Left cardiac atrium (tissue), 4 donors: Measurements from ENCODE around the gene OXSR1. TPM values are rescaled to one million over a fixed set of nuclear protein-coding genes. Genes with fewer than 3 reads are reported as not detected.

Experiments used
- ATAC-seq, 2 donors: fragments of 200-7000 bp; cut with Tn5 transposase; one replicate each; pipeline ENCODE4 v1.9.1; 2020; ENCODE audit warnings: mild to moderate bottlenecking in 2 of 2, moderate library complexity in 2 of 2
- DNase-seq: peaks from one replicate; pipeline ENCODE4 v3.0.0-alpha.2; 2020
- intact Hi-C, 2 donors: fragments of 100-400 bp; cut with DNase I; formaldehyde crosslinking; loops; one replicate each; pipeline versions ENCODE4 v1.14.1 to v1.15.1; 2022 to 2023
- total RNA-seq, 2 donors: library from RNA; stranded (reverse); fragmentation: NEBNext Ultra II Directional; extraction: Animal tissue kit (Norgen Biotek cat#: 25700); gene quantifications; one replicate each; pipeline ENCODE4 v1.2.1, GENCODE V29; 2021
- donor health status: DM: no; HTN: yes; CAD: no.
- donor health status: DM: no; HTN: yes; CAD: no; lungs with severe emphysema.
- donor health status: DM: yes; HTN: yes; CAD: no.
- donor health status: Dilated cardiomyopathy.

The OXSR1 gene
- total RNA-seq, 2 donors from 2014 or later: 21.4 to 35.2 TPM

DNA sequence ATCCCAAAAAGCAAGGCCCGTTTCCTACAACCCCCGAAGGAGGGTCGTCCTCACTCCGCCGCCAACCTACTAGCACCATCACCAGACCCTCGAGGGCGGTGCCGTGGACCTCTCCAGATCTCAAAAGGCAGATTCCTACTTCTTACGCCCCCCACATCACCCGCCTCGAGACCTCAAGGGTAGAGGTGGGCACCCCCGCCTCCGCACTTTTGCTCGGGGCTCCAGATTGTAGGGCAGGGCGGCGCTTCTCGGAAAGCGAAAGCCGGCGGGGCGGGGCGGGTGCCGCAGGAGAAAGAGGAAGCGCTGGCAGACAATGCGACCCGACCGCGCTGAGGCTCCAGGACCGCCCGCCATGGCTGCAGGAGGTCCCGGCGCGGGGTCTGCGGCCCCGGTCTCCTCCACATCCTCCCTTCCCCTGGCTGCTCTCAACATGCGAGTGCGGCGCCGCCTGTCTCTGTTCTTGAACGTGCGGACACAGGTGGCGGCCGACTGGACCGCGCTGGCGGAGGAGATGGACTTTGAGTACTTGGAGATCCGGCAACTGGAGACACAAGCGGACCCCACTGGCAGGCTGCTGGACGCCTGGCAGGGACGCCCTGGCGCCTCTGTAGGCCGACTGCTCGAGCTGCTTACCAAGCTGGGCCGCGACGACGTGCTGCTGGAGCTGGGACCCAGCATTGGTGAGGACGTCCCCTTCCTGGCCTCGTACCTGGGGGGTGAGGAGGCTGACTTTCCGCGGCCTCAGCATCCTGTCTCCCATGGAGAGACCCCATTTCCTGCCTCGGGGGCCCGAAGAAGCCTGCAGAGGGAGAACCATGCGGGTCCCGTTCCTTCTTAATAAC, 26.8 kb upstream of the OXSR1 start, which contains the start of gene MYD88:
Gene MYD88, plus strand, starts transcription at position 313 of the 842 bp plus-strand sequence. Its CDS starts 40 bp downstream, at position 353.
- intact Hi-C loops: loop anchor here in 1 of 2 donors (10.0 kb wide), 1 partner anchor 106 kb away; no protein-coding TSS in a partner anchor
- DNase-seq (peak; percentile 93), ATAC-seq (peak; percentile 48 to 65)

DNA sequence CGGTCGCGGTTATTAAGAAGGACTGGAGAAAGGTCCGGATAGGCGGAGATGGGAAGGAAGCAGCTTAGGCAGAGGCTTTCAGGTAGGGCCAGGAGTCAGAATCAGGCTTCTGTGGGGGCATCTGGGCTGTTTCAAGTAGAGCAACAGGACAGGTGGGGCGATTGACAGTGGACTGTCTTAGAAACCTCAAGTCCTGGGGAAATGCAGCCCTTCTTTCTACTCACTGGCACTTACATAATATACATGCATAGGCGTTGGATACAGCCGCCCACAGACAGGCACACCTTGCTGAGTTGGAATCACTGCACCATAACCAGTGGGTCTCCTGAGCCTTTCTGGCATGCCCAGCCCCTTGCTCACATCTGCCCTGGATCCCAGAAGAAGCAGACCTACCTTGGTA, 26.1 kb upstream of the OXSR1 start:
- DNase-seq (no peak), ATAC-seq (no peak)
- intact Hi-C loops: loop anchor here in 1 of 2 donors (10.0 kb wide), 1 partner anchor 106 kb away; no protein-coding TSS in a partner anchor

DNA sequence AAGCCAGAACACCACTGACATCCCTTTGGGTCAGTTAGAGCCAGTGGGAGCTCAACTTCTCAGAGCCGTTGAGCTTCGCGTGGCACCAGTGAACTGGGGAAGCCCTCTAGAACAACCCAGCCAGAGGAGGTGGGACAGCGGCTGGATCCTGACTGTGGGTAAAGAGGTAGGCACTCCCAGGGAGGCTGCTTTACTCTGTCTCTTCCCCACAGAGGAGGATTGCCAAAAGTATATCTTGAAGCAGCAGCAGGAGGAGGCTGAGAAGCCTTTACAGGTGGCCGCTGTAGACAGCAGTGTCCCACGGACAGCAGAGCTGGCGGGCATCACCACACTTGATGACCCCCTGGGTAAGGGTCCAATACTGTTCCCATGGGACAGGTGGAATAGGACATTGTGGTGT, 25.7 kb upstream of the OXSR1 start:
- DNase-seq (no peak), ATAC-seq (no peak)
- intact Hi-C loops: loop anchor here in 1 of 2 donors (10.0 kb wide), 1 partner anchor 105 kb away; no protein-coding TSS in a partner anchor

DNA sequence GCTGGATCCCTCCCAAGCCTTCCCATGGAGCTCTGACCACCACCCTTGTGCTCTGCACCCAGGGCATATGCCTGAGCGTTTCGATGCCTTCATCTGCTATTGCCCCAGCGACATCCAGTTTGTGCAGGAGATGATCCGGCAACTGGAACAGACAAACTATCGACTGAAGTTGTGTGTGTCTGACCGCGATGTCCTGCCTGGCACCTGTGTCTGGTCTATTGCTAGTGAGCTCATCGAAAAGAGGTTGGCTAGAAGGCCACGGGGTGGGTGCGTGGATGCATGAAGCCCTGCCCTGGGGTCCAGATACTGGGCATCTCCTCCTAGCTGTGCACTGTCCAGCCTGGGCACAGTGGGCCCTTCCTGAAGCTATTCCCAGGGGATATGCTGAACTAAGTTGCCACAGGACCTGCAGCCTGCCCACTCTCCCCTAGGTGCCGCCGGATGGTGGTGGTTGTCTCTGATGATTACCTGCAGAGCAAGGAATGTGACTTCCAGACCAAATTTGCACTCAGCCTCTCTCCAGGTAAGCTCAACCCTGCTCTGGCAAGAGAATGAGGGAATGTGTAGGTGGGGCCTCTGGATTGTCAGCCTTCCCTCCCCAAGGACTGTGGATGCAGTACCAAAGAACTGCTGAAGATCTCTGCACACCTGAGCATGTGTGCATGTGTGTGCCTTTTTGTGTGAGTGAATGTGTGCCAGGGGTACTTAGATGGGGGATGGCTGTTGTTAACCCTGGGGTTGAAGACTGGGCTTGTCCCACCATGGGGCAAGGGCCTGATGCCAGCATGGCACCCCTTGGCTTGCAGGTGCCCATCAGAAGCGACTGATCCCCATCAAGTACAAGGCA, 24.8 kb upstream of the OXSR1 start:
- ATAC-seq: no peak
- no peak for DNase-seq
- intact Hi-C loops: no loop called here

DNA sequence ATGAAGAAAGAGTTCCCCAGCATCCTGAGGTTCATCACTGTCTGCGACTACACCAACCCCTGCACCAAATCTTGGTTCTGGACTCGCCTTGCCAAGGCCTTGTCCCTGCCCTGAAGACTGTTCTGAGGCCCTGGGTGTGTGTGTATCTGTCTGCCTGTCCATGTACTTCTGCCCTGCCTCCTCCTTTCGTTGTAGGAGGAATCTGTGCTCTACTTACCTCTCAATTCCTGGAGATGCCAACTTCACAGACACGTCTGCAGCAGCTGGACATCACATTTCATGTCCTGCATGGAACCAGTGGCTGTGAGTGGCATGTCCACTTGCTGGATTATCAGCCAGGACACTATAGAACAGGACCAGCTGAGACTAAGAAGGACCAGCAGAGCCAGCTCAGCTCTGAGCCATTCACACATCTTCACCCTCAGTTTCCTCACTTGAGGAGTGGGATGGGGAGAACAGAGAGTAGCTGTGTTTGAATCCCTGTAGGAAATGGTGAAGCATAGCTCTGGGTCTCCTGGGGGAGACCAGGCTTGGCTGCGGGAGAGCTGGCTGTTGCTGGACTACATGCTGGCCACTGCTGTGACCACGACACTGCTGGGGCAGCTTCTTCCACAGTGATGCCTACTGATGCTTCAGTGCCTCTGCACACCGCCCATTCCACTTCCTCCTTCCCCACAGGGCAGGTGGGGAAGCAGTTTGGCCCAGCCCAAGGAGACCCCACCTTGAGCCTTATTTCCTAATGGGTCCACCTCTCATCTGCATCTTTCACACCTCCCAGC, 24.0 kb upstream of the OXSR1 start:
- no peak for DNase-seq
- intact Hi-C loops: no loop called here
- ATAC-seq: no peak

DNA sequence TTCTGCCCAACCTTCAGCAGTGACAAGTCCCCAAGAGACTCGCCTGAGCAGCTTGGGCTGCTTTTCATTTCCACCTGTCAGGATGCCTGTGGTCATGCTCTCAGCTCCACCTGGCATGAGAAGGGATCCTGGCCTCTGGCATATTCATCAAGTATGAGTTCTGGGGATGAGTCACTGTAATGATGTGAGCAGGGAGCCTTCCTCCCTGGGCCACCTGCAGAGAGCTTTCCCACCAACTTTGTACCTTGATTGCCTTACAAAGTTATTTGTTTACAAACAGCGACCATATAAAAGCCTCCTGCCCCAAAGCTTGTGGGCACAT, 23.4 kb upstream of the OXSR1 start:
- intact Hi-C loops: no loop called here
- ATAC-seq (no peak), DNase-seq (no peak)

DNA sequence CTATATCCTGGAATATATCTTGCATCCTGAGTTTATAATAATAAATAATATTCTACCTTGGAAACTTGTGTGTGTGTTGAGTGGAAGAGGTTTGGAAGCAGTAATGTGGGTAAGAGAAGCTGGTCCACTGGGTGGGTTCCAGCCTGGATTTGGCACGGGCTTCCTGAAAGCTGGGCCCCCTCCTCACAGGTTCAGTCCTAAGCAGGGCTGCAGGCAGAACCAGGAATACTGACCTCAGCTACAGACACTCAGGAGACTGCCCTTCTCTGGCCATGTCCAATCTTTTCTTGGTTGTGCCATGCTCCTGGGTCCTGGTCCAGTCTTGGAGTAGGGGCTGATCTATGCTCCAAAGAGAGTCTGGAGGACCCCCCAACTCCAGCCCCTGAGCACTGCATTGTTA, 22.4 kb upstream of the OXSR1 start:
- ATAC-seq: no peak
- intact Hi-C loops: no loop called here
- DNase-seq: no peak

DNA sequence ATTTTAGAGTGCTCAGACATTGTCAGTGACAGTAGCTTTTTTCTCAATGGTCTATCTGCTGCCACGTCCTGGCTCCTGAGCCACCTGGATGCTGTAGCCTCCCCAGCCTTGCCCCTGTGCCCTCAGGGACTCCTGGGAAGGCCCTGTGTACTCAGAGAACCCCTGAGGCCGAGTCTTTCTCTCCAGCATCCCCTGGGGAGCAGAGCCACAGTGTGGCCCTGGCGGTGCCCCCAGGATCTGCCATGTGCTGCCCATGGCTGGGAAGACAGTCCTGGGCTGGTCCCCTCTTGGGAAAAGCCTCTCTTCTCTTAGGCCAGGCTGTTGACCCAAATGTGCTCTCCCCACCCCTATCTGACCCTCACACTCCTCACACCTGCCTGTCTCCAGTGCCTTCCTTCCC, 21.8 kb upstream of the OXSR1 start:
- intact Hi-C loops: no loop called here
- no peak for ATAC-seq
- no peak for DNase-seq

DNA sequence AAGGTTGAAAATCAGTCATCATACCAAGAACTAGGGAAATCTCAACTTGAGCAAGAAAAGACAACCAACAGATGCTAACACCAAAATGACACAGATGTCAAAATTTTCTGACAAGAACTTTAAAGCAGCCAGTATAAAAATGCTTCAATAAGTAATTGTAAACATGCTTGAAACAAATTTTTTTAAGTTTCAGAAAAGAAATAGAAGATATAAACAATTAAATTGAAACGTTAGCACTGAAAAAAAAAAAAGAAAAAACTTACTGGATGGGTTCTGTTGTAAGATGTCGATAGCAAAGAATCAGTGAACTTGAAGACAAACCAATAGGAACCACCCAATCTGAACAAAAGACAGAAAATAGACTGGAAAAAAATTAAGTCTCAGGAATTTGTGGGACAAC, 18.8 kb upstream of the OXSR1 start:
- no peak for ATAC-seq
- intact Hi-C loops: no loop called here

DNA sequence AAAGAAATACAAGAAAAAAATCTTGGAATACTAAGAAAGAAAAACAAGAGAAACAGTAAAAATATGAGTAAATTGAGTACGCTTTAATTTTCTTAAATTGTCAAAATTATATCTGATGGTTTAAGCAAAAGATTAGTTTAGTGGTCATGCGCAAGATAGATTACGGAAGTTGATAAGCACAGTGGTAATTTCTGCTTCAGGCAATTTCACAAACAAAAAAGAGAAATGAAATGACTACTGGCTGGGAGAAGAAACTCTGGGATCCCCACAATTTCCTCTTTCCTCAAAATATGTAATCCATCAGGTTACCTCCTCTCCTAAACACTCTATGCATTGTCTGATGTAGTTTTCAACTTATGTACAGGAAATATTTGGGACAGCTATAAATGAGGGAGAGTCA, 17.9 kb upstream of the OXSR1 start:
- ATAC-seq (no peak), DNase-seq (no peak)
- intact Hi-C loops: no loop called here

More for the DNA sequence above, 18.8 kb upstream of the OXSR1 start:
- DNase-seq: no peak

DNA sequence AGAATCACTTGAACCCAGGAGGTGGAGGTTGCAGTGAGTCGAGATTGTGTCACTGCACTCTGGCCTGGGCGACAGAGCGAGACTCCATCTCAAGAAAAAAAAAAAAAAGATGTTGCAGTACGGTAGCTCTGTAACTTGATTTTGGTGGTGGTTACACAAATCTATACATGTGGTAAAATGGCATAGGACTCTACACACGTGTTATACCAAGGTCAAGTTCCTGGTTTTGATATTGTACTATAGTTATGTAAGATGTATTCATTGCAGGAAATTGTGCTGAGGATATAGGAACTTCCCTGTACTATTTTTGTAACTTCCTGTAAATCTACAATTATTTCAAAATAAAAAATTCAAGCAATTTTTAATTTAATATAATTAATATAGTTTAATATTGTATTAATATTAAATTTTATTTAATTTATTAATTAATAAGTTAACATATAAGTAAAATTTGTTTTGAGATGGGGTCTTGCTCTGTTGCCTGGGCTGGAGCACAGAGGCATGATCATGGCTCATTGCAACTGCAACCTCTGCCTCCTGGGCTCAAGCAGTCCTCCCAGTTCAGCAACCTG, 16.9 kb upstream of the OXSR1 start:
- ATAC-seq (peak in 1 of 2 donors; percentile 38), DNase-seq (no peak)
- intact Hi-C loops: no loop called here

DNA sequence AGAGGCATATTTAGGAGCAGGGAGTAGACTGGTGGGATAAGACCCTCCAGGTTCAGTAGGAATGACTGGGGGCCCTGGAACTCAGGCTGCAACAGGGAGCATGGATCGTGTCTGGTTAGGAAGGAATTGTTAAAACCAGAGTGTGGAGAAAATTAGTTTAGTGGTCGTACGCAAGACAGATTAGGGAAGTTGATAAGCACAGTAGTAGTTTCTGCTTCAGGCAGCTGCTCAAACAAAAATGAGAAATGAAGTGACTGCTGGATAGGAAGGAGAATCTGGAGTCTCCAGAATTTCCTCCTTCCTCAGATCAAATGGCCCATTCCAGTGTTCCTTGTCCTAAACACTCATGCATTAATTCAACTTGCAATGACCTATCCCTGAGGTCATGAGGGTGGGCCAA, 15.6 kb upstream of the OXSR1 start:
- intact Hi-C loops: no loop called here
- DNase-seq: no peak

DNA sequence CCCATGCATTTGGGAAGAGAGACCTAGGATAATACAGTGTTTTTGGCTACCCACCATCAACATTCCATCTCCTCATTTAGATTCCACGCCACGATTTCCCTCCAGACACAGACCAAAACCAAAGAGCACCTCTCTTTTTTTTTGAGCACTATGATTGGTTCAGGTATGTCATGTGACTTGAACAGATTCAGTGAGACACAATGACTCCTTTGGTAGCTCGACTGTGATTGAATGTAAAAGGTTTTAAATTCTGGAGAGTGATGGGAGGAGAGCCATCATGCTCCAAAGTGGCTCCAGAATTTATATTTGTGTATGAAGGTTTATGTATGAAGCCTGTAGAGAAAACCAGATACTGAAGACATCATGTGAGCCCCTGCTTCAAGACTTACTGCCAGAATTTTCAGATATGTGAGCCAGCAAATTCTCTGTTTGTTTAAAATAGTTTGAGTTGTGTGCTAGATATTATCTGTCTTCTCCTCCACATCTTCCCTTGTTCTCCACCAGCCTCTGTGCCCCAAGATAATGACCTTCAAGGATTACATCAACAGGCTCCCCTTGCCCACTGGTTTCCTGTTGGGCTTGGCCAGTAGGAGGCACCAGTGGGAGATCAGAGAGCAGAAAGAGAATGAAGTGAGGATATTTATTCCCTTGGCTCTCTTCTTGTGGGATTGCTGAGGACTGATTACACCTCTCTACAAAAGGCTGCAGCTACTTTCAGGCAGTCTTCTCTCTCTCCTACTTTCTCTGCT, 14.4 kb upstream of the OXSR1 start:
- DNase-seq (no peak), ATAC-seq (no peak)
- intact Hi-C loops: no loop called here

More for the DNA sequence above, 15.6 kb upstream of the OXSR1 start:
- ATAC-seq: no peak

DNA sequence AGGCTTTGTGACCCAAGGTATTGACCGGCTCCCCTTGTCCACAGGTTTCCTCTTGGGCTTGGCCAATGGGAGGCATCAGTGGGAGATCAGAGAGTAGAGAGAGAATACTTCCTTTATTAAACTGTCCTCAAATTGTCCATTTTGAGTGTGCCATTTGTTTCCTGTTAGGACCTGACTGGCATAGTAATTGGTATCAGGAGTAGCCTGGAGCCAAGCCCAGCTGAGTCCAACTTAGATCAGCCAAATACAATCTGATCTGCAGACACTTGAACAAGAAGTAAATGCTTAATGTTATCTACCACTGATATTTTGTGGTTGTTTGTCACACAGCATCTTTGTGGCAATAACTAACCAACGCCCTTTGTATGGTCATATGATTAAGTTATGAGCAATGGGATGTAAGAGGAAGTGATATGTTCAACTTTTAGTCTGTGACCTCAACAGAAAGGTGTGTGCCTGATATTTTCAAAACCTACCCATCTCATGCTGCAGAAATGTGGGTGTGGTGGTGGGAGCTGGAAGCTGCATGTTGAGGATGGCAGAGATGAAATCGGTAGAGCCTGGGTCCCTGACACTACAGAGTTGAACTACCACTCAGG, 13.6 kb upstream of the OXSR1 start:
- no peak for DNase-seq
- ATAC-seq: peak in 1 of 2 donors; percentile 9
- intact Hi-C loops: no loop called here

DNA sequence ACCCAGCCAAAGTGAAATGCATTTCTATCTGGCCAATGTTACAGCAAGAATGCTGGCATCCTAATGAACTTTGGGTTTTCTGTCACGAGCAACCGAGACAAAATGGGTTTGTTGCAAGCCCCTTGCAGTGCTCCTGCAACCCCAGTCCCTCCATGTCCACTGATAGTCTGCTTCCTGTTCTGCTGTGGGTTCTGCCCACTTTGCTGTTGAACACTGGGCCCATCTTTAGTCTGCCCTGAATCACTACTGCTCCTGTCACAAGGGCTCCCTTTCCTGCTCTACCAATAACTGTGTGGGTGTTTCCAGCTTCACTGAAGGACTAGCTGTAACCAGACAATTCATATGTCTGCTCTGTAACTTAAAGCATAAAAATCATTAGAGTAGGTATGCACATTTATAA, 12.7 kb upstream of the OXSR1 start:
- intact Hi-C loops: no loop called here
- DNase-seq: no peak
- no peak for ATAC-seq

DNA sequence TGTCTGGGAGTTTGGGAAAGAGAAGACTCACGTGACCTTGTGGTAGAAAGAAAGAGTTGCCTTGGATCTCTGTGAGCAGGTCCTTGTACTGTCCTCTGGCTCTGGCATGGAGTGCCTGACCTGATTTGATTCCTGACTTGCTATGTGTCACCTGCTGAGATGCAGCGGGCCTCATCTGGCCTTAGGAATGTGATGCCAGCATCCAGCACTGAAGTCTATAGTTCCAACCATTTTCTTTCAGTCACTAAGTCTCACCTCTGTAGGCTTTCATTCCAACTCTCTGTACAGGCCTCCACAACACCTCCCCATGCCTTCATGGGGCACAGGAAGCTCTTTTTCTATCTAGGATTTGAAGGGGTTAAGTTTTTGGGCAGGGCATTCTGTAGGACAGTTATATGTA, 12.1 kb upstream of the OXSR1 start:
- no peak for DNase-seq
- ATAC-seq: no peak
- intact Hi-C loops: no loop called here

DNA sequence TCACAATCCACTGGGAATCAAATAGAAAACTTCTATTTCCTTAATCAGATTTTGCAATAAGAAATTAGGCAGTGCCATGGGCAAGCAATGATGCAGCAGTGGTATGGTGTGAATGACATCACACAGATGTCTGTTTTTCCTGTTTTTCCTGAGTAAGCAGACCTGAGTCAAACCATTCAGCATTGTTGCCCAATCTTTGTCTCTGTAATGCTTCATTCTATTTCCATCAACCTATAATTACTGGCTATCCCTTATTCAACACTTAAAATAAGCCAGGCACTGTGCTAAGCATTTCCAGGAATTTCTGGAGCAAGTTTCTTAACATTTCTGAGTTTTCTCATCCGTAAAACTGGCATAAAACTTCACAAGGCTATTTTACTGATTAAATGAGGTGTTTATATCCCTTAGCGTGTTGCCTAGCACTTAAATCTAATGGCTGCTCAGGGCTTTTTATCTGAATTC, 11.3 kb upstream of the OXSR1 start:
- peak; percentile 59 to 87 for ATAC-seq
- no peak for DNase-seq
- intact Hi-C loops: no loop called here
